ENCODE data around the gene EXOG.

The EXOG gene

DNA sequence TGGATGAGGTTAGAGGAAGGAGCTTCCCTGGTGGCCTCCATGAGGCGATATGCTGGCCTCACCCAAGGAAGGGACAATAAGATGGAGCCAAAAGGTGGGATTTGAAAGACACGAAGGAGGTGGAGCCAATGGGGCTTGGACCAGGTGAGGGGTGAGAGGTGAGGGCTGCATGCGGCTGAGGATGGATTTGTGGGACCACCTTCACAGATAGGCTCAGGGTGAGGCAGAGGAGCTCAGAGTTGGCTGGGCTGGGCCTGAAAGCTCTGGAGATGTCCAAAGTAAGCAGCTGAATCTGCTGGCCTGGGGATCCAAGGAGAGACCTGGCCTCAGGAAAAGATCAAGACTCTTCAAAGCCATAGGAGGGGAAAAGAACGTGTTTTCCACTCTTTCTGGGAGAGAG is 49.8 kb downstream of the EXOG start:
- DNase-seq (ENCODE audit: low spot score) = no peak

DNA sequence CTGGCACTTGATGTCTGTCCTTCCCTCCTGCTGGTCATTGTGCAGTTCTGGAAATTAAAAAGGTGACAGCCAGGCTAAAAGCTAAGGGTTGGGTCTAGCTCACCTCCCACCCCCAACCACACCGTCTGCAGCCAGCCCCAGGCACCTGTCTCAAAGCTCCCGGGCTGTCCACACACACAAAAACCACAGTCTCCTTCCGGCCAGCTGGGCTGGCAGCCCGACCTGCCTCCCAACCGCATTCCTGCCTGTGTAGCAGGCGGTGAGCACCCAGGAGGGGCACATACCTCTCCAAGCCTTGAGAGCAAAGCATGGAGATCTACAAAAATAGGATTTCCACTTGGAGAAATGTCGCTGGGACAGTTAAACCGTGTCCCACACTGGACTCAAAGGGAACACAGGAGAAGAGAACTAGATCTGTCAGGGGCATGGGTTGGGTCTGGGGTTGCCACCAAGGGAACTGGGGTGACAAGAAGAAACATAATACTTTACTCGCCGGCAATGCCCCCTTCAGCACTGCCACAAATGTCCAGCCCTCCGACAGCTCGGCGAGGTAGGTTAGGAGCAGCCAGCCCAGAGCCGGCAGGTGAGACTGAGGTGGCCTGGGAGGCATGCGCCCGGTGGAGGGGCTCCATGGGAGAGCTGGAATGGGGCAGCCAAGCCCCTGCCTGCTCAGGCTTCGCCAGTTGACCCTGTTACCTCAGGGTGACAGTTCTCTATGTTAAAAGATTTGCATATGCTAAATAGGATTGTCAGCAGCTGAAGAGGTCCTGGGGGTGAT is 52.2 kb downstream of the EXOG start:
- DNase-seq (ENCODE audit: low spot score) = no peak

GRCh38 chr3:38549082-38549481 is 52.9 kb downstream of the EXOG start:
- DNase-seq (ENCODE audit: low spot score) = no peak

DNA sequence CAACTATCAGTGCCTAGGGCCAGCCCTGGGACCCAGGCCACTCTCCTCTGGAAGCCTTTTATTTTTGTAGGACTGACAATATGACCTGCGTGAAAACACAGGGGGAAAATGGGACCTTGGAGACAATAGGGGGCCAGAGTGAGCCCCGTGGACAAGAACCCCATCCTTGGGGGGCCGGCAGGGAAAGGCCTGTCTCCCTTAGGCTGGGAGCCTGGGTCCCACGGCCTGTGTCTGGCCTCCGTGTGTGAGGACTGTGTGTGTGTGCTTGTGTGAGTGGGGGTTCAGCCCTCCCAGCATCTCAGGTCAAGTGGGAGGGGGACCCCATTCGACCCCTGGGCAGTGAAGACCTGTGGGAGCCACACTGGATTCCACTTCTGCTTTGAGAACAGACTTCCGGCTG is 53.3 kb downstream of the EXOG start:
- DNase-seq (ENCODE audit: low spot score) = no peak

DNA sequence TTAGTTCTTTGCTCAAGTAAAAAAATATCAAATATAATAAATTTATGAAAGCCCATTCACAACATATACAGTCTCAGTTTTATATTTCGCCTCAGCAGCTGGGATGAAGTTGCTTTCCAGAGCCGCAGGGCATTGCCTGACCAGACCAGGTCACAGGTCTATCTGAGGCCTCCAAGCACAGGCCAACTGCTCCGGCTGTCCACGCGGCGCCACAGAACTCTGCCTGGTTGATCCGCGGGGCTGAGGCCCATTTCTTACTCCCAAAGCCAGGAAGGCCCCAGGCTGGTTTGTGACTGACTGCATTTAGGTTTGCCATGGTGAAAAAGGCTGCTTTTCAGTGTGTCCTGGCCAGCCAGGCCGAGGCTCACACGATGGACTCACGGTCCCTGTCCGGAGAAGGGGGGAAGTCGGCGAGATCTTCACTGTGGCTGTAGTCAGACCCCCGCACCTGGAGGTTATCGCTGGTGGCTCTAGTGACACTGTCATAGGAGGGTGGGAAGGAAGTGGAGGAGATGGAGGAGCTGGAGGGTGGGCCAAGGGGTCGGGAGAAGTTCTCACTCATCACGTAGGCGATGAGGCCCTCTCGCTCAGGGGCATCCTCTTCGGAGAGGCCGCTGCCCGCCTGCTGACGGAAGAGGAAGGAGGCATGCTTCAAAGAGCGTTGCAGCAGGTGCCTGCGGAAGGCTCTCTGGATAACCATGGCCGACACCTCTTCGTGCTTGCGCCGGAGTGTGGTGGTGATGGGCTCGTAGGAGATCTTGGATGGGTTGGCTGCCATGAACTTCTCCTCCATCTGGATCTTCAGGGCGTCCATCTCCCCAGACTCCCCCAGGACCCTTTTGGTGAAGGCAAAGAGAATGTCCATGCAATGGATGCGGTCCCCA is 54.1 kb downstream of the EXOG start:
- DNase-seq (ENCODE audit: low spot score) = no peak

GRCh38 chr3:38551026-38551832 is 55.1 kb downstream of the EXOG start:
- DNase-seq (ENCODE audit: low spot score) = no peak

- no peak for DNase-seq (ENCODE audit: low spot score)
These were observed 56.2 kb downstream of the EXOG start for GRCh38 chr3:38552364-38552763.

DNA sequence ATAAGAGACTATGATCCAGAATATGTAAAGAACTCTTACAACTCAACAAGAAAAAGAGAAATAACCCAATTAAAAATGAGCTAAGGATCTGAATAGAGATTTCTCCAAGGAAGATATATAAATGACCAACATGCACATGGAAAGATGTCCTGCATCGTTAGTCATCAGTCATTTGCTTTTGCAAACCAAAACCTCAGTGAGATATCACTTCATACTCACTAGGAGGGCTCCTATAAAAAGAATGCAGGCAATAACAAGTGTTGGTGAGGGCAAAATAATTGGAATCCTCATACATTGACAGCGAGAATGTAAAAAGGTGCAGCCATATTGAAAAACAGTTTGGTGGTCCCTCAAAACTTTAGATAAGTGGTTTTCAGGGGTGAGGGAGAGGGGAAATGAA is 56.9 kb downstream of the EXOG start:
- no peak for DNase-seq (ENCODE audit: low spot score)

GRCh38 chr3:38554127-38554827 is 58.1 kb downstream of the EXOG start:
- no peak for DNase-seq (ENCODE audit: low spot score)

GRCh38 chr3:38555149-38555840 is 59.2 kb downstream of the EXOG start:
- no peak for DNase-seq (ENCODE audit: low spot score)

DNA sequence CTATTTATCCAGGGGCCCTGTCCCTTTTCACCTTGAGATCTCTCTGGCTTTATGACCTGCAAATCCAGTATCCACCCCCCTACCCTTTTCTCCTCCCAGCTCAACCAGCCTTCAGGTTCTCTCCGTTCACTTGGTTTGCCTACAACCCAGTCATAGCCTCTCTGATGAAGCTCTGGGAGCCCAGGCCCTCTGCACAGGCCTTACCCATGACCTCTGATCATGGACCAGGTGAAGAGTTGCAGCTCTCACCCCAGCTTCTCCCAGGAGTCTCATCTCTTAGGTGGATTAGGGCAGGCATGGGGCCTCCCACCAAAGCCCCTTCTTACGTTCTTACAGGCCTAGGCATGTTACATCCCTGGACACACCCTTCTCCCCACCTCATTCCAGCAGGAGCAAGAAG is 59.8 kb downstream of the EXOG start:
- no peak for DNase-seq (ENCODE audit: low spot score)

- no peak for DNase-seq (ENCODE audit: low spot score)
These were observed 60.7 kb downstream of the EXOG start for GRCh38 chr3:38556640-38557358.

GRCh38 chr3:38558864-38559263 is 62.7 kb downstream of the EXOG start:
- no peak for DNase-seq (ENCODE audit: low spot score)

- DNase-seq (ENCODE audit: low spot score) = no peak
These were observed 64.1 kb downstream of the EXOG start for GRCh38 chr3:38560284-38560683.

DNA sequence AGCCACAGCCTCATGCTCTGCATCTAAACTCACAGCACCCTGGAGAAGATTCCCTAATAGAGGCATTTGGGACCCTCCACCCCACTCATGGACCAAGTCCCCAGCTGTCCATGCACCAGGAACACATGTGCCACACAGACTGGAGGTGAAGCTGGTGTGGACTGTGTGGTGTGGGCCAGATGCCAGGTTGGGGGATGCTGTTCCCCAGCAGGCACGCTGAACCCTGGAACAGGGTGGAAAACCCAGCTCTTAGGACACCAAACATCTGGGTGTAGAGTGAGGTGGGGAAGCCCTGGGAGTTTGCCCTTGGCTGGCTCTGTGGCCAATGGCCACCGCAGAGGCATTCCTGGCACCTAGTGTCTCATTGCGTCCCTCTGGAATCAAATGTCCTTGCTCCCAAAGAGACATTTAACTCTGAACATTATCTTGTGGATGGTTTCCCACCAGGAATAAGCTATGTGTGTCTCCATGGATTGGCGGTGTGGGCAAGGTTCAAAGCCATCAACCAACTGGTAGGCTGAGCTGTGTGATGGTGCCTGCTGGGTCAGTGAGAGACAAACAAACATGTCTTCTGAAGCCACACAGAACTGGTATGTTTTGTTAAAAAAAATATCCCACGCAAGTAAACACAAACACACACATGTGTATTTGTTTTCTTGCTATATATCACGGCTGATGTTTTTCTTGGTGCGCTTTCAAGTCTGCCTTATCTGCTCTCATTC is 65.0 kb downstream of the EXOG start:
- DNase-seq (ENCODE audit: low spot score) = no peak

DNA sequence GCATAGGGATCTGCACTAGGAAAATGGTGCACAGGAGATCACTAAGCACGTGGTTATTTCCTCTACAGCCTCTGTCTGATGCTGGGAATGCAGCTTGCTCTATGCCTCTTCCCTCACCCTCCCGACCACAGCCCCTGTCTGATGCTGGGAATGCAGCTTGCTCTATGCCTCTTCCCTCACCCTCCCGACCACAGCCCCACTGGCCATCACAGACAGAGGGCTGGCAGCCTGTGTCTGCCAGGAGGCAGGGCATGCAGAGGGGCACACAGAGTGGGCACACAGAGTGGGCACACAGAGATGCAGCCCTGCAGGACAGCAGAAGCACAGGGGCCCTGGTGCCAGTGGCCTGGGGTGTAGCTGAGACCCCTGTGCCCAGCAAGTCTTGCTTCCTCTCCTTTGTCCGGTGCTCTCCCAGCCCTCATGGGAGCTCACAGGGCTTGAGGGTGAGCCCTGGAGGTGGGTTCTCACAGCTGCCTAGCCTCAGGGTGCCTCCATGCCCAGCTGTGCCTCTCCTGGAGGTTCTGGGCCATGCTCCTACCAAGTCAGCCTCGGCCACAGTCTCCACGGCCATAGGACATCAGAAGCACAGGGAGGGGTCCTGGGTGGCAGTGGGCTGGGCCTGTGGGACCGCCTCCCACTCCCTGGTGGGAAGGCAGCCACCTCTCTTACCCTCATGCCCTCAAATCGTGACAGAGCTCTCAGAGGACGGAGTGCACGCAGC is 65.8 kb downstream of the EXOG start:
- DNase-seq (ENCODE audit: low spot score) = no peak

- no peak for DNase-seq (ENCODE audit: low spot score)
These were observed 66.4 kb downstream of the EXOG start for GRCh38 chr3:38562467-38562925.

GRCh38 chr3:38563070-38563885 is 67.1 kb downstream of the EXOG start:
- DNase-seq (ENCODE audit: low spot score) = no peak
